GM19239 (cell line): ENCODE data around the gene RING1.
"Not testable (repeated sequence)": the region's sequence is repeated elsewhere in the genome, so short reads cannot be mapped to it uniquely, and the experiment has no call there.

Experiments
- DNase-seq: peaks from one replicate; pipeline ENCODE4 v3.0.0; 2011; ENCODE audit warnings: low spot score; ENCODE audit not compliant: insufficient read length
- FAIRE-seq: peaks from 2 replicates; lab custom pipeline; 2011; peaks lifted over from hg19 to GRCh38; lab: Jason Lieb, UNC

Gene RING1

DNA sequence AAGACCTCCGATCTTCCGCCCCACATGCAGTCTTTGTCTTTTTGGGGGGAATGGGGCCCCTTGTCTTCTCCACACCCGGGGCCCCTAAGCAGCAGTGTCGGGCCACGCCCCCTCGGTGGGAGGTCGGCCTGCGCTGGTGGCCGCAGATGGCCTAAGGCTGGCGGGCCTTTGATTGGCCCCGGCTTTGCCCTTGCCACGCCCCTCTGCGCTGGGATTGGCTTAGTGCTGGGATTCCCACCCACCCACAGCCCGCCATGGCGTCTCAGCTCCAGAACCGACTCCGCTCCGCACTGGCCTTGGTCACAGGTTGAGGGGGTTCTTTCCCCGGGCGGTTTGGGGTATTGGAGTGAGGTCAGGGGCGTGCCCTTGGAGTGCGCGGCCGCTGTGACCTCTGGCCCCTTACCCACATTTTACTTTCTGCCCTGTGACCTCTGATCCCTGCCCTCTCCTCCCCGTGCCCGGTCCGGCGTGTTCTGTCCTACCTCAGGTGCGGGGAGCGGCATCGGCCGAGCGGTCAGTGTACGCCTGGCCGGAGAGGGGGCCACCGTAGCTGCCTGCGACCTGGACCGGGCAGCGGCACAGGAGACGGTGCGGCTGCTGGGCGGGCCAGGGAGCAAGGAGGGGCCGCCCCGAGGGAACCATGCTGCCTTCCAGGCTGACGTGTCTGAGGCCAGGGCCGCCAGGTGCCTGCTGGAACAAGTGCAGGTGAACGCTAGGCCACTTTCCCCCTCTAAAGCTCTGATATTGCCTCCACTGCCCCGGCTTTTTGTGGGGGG lies 3.7 kb upstream of the RING1 start, which contains the start of gene HSD17B8:
Gene HSD17B8 (plus strand): TSS at position 241 of the 776 bp plus-strand sequence. CDS start 14 bp downstream, at position 255.
- DNase-seq = peak; percentile 93
- peak; percentile 84 for FAIRE-seq

- FAIRE-seq = no peak
Measured at GRCh38 chr6:33205191-33206026, 2.9 kb upstream of the RING1 start.

GRCh38 chr6:33206027-33206863 lies 2.1 kb upstream of the RING1 start:
- FAIRE-seq = no peak

More at GRCh38 chr6:33205191-33206026, 2.9 kb upstream of the RING1 start:
- DNase-seq = no peak

GRCh38 chr6:33206864-33207551 lies 1.3 kb upstream of the RING1 start:
- FAIRE-seq = no peak
- no peak for DNase-seq

More at GRCh38 chr6:33206027-33206863, 2.1 kb upstream of the RING1 start:
- DNase-seq = no peak

GRCh38 chr6:33207552-33208090 lies 679 bp upstream of the RING1 start:
- FAIRE-seq = peak; percentile 73
- DNase-seq = no peak

DNA sequence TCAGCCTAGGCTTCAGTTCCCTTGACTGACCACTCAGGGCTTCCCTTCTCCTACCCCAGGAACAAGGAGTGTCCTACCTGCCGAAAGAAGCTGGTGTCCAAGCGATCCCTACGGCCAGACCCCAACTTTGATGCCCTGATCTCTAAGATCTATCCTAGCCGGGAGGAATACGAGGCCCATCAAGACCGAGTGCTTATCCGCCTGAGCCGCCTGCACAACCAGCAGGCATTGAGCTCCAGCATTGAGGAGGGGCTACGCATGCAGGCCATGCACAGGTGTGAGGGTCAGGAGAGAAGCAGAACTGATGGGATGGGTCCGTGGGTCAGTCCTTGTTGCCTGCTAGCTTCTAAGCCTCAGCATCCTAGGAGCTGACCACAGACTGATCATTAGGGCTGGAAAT lies 1.6 kb downstream of the RING1 start:
- no peak for FAIRE-seq
- no peak for DNase-seq

- FAIRE-seq = no peak
- no peak for DNase-seq
Measured at GRCh38 chr6:33211136-33211535, 2.8 kb downstream of the RING1 start.

GRCh38 chr6:33211666-33212422 lies 3.5 kb downstream of the RING1 start:
- FAIRE-seq = no peak
- DNase-seq = no peak

DNA sequence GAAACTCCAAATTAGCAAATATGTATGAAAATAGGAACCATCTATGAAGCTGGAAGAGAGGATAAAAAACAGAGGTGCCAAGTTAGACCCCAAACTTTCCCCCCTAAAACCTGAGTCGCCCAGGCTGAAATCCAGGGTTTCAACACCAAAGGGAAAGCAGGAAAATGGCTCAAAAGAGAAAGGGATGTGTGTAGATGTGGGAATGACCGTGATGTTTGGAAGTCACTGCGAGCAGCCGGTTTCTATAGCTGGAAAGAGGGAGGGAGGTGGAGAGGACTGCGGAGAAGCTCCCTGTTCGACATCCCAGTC lies 4.5 kb downstream of the RING1 start:
- no peak for FAIRE-seq
- DNase-seq = no peak

- DNase-seq (no peak), FAIRE-seq (no peak)
Measured at GRCh38 chr6:33213166-33213988, 5.1 kb downstream of the RING1 start.

- DNase-seq (no peak), FAIRE-seq (no peak)
Measured at GRCh38 chr6:33213989-33214335, 5.7 kb downstream of the RING1 start.

DNA sequence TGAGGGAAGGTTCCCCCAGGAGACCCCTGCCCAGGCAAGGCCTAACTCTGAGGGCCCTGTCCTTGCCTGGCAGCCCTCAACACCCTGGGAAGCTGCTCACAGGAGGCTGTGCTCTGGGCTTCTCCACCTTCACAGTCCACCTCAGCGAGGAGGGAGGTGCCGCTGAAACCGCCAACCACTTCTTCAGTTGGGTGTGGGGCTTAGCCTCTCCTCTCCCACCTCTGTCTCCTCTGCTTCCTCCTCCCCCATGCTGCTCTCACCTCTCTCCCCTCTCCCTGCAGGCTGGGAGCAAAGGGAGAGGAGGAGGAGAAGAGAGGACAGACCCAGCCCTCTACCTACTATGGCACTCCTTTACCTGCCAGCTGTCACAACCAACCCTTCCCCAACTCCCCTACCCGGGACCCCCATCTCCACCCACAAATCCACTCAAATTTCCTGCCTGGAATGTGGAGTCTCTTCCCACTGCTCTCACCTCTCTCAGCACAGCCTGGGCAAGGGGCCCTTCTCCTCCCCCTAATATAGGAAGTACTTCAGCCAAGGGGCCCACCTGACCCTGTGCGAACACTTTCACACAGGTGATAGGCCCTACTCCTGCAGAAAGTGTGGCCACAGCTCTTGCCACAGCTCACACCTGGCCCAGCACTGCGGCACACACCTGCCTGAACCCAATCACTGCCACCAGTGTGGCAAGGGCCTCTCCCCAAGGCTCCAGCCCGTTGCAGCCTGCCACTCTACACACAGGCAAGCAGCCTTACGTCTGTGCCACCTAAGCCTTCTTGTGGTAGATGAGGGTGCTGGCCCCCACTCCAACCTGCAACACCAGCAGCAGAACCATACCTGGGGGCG lies 7.2 kb downstream of the RING1 start:
- FAIRE-seq (no peak), DNase-seq (no peak)

GRCh38 chr6:33216117-33216649 lies 7.9 kb downstream of the RING1 start:
- DNase-seq = no peak
- FAIRE-seq = no peak

GRCh38 chr6:33217246-33217645 lies 8.9 kb downstream of the RING1 start:
- DNase-seq (no peak), FAIRE-seq (no peak)

DNA sequence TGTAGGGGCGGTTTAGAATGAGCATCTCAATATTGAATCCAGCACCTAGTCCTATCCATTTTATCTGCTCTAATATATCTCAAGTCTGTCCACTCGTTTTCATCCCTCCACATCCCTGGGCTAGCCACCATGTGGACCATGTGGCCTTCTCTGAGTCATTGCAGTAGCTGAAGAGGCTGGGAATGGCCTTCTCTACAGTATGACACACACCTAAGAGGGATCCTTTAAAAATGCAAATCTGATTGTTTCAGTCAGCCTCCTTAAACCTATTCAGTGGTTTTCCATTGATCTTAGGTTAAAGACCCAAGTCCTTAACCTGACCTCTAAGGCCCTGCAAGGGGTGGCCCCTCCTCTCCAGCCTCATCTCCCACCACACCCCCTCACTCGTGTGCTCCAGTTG lies 9.4 kb downstream of the RING1 start:
- no peak for FAIRE-seq
- no peak for DNase-seq

DNA sequence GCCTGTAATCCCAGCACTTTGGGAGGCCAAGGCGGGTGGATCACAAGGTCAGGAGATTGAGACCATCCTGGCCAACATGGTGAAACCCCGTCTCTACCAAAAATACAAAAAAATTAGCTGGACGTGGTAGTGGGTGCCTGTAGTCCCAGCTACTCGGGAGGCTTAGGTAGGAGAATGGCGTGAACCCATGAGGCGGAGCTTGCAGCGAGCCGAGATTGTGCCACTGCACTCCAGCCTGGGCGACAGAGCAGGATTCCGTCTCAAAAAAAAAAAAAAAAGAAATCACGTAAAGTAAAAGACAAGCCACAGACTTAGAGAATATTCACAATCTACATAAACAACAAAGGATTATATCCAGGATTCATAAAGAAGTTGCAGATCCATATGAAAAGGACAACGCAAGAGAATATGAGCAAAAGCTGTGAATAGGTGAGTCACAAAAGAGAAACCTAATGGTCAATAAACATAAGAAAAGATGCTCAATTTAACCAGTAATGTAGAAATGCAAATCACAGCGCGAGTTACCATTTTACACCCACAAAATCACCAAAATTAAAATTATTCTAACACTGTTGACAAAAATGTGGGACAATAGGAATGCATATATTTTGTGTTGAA lies 18.3 kb downstream of the RING1 start:
- FAIRE-seq = not testable (repeated sequence)

DNA sequence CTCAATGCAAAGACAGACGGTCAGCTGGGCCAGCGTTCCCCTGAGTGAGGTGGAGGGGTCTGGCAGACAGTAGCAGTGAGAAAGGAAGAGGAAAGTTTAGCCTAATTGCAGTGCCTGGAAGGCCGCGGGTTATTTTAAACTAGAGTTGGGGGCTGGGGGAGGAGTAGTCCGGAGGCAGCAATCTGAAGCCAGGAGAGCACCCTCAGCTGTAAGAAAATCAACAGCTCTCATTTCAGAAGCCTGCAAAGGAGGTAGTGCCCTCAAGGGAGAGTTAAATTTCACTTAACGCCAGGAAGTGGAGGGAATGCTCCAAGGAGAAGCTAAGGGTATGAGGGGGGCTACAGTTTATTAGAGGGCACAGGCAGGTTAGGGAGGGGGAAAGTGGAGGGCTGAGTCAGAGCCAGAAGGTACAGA lies 26.9 kb downstream of the RING1 start:
- no peak for DNase-seq
- FAIRE-seq = no peak

More for the DNA sequence above, 18.3 kb downstream of the RING1 start:
- DNase-seq = not testable (repeated sequence)
